Activated T-helper 1 cell treated with anti-CD3 and anti-CD28 coated beads, Interleukin-12 subunit alpha, Interleukin-12 subunit beta, Interleukin-2, Interleukin-4 antibody, amounts not matched to agents 30 ng/mL and 10 ng/mL and 1 ng/mL, durations not matched to agents 14 hours and 24 hours and 36 hours (primary cell): ENCODE measurements around the gene GSTP1. TPM values are rescaled to one million over a fixed set of nuclear protein-coding genes. Genes with fewer than 3 reads are reported as not detected.

Experiments
- DNase-seq: peaks from one replicate; pipeline ENCODE4 v3.0.0; 2021; ENCODE audit warnings: low spot score
- H3K27ac Mint-ChIP-seq: one replicate; pipeline ENCODE4 v1.8.0; 2021; ENCODE audit warnings: mild to moderate bottlenecking, mixed read lengths
- H3K27me3 Mint-ChIP-seq: one replicate; pipeline ENCODE4 v1.8.0; 2022; ENCODE audit warnings: mild to moderate bottlenecking, moderate library complexity, mixed read lengths; ENCODE audit not compliant: insufficient read depth
- H3K36me3 Mint-ChIP-seq: one replicate; pipeline ENCODE4 v1.8.0; 2021; ENCODE audit warnings: low read depth, mixed read lengths
- H3K4me1 Mint-ChIP-seq: one replicate; pipeline ENCODE4 v1.8.0; 2021; ENCODE audit warnings: low read depth, mixed read lengths
- H3K4me3 Mint-ChIP-seq: one replicate; pipeline ENCODE4 v1.8.0; 2021; ENCODE audit warnings: mild to moderate bottlenecking, moderate library complexity, mixed read lengths
- H3K9me3 Mint-ChIP-seq: one replicate; pipeline ENCODE4 v1.8.0; 2021; ENCODE audit warnings: mixed read lengths
- intact Hi-C: fragments of 100-400 bp; cut with micrococcal nuclease; formaldehyde crosslinking; loops from one replicate; pipeline ENCODE4 v1.15.1; 2024
- total RNA-seq: library from RNA; stranded (reverse); gene quantifications from 2 replicates; pipeline ENCODE4 v1.2.3, GENCODE V29; 2022

The GSTP1 gene
- total RNA-seq, 1 donor from 2014 or later, result 278 TPM

DNA sequence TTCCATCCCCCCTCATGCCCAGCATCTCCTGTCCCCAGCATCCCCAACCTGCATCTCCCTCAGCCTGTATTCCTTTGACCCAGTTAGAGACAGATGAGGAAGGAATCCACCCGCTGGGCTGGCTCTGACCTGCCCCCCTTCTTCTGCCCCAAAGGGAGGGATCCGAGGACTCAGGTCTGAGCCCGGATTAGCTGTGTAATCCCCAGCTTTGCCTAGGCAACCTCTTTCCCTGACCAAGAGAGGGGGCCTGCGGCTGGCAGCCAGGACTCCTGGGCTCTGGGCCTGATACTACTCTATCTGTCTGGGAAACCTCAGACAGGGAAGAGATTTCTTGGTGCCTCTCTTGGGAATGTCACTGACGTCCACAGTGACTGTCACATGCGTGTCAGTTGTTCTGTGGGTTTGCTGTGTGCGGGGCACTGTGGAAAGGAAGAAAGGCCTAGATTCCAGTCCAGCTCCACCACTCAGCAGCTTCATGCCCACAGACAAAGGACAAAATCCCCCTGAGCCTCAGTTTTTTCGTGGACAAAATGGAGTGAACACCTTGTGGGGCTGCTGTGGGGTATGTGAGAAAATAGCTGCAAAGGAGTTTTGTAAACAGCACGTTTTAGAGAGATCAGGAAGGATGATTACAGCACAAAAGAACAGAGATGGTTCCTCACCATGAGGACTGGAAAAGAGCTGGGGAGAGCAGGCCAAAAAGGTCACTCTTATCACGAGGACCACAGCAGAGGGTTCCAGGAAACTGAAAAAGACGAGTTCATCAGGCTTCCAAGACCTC, 21.8 kb downstream of the GSTP1 start:
- Mint-ChIP-seq H3K4me3 (peak overlapping the region; percentile 59), H3K27ac (peak overlapping the region; percentile 28)
- intact Hi-C loops, result loop anchor here (1.0 to 10.0 kb wide), 7 partner anchors 9 to 201 kb away; partner anchors contain the start of genes CDK2AP2, GSTP1, PPP1CA and RPS6KB2

DNA sequence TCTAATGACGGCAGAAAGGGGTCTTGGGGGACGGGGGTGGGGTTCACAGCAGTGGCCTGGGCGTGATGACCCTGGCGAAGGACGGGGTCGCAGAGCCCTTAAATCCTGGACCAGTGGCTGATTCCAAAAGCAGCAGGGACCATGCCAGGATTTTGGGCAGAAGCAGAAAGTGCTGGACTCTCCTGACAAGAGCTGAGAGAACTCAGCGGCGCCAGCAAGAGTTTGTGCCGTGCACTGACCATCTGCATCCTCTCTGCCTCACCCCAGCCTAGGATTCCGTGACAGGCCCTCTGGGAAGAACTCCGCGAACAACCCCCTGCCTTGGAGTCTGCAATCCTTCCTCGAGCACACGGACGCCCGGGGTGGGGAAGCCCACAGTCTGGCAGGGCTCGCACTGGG, 22.5 kb downstream of the GSTP1 start:
- Mint-ChIP-seq H3K36me3 (peaks cover 25% of the 10 kb centered on the region), H3K27me3 (peaks cover 9% of the 10 kb centered on the region), H3K4me3 (peak overlapping the region; percentile 94), H3K9me3 (no peaks in the 10 kb centered on the region), H3K4me1 (peaks cover 26% of the 10 kb centered on the region), H3K27ac (peak overlapping the region; percentile 97)
- intact Hi-C loops, result loop anchor here (1.0 to 10.0 kb wide), 7 partner anchors 8 to 201 kb away; partner anchors contain the start of genes CDK2AP2, GSTP1, PPP1CA and RPS6KB2
- no peak for DNase-seq

More for the DNA sequence above, 21.8 kb downstream of the GSTP1 start:
- H3K9me3 Mint-ChIP-seq, result no peaks in the 10 kb centered on the region
- H3K36me3 Mint-ChIP-seq, result peaks cover 20% of the 10 kb centered on the region
- no peak for DNase-seq
- H3K27me3 Mint-ChIP-seq, result peaks cover 15% of the 10 kb centered on the region
- peaks cover 30% of the 10 kb centered on the region for H3K4me1 Mint-ChIP-seq

DNA sequence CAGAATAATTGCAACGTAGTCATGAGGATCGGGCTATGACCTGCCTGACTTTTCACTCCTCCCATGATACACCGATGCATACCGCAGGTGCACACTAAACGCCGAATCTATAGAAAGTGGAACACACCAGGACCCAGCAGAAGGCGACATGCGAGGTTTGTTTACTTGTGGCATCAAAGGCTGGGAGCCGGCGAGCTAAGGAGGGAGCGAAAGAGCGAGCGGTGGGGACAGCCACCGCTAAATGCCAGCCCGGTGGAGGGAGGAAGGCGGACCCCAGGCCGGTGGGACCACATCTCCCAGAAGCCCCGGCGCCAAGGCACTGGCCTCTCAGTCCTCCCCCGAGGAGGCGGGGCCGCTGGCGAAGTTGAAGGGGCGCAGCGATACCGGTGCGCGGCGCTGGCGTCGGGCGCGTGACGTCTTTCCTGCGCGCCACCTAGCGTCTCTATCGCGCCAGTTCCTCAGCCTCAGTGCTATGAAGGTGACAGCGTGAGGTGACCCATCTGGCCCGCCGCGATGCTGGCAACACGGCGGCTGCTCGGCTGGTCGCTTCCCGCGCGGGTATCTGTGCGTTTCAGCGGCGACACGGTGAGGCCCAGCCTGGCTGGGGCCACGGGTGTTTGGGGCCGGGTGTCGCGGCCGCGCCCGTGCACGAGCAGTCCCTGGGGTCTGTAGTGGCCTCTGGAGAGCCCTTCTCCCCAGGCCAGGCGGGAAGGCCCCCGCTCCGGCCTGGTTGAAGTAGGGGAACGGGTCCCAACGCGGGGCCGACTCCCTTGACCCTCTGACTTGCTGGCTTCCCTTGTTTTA, 23.1 kb downstream of the GSTP1 start, which contains the start of gene NDUFV1:
TSS of gene NDUFV1 (plus strand) at position 445 of the 804 bp plus-strand sequence. CDS start at position 514, 69 bp downstream.
- Mint-ChIP-seq H3K36me3 (peaks cover 25% of the 10 kb centered on the region), H3K4me3 (peak within 1 kb of the TSS; percentile 94)

DNA sequence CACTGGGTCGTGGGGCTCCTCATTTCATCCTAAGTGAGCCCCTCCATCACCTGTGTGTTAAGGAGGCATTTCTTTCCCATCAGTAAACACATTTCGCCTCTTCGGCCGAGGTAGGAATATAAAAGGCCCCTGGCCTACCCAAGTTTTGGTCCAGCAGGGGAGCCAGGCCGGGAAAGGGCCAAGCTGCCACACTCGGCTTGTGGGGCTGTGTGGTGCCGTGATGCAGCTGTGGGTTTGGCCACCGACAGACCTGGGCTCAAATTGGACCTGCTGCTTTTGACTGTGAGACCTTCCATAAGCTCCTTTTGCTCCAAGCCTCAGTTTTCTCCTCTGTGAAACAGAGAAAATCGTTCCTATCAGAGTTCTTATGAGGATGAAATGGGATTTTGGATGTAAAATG, 23.9 kb downstream of the GSTP1 start:
- Mint-ChIP-seq H3K27me3 (peaks cover 7% of the 10 kb centered on the region), H3K36me3 (peaks cover 27% of the 10 kb centered on the region), H3K4me3 (peak overlapping the region; percentile 94), H3K4me1 (peaks cover 26% of the 10 kb centered on the region), H3K9me3 (no peaks in the 10 kb centered on the region), H3K27ac (peak overlapping the region; percentile 84)
- intact Hi-C loops, result loop anchor here (2.0 to 10.0 kb wide), 2 partner anchors 35 to 203 kb away; partner anchors contain the start of genes PPP1CA and TBC1D10C
- DNase-seq, result no peak

More for the DNA sequence above, 23.1 kb downstream of the GSTP1 start, which contains the start of gene NDUFV1:
- Mint-ChIP-seq H3K9me3 (no peaks in the 10 kb centered on the region), H3K27me3 (peaks cover 7% of the 10 kb centered on the region), H3K4me1 (peaks cover 26% of the 10 kb centered on the region), H3K27ac (peak within 1 kb of the TSS; percentile 97)
- intact Hi-C loops, result loop anchor here (1.0 to 10.0 kb wide), 7 partner anchors 8 to 202 kb away; partner anchors contain the start of genes CDK2AP2, GSTP1, PPP1CA and RPS6KB2
- peak; percentile 97 for DNase-seq

DNA sequence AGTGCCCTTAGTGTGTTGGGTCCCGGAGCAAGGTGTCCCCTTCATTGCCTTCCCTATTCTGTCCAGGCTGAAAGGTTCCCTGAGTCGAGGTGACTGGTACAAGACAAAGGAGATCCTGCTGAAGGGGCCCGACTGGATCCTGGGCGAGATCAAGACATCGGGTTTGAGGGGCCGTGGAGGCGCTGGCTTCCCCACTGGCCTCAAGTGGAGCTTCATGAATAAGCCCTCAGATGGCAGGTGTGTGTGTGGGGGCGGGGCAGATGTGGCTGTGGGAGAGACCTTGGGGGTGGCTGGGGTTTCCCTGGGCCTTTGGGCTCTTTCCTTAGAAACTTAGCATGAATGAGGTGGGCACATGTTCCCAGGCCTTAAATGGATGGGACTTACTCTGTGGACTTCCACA, 24.9 kb downstream of the GSTP1 start:
- peak overlapping the region; percentile 94 for H3K4me3 Mint-ChIP-seq
- no peak for DNase-seq
- H3K9me3 Mint-ChIP-seq, result no peaks in the 10 kb centered on the region
- H3K4me1 Mint-ChIP-seq, result peaks cover 32% of the 10 kb centered on the region
- intact Hi-C loops, result loop anchor here (10.0 kb wide), 1 partner anchor 204 kb away; the partner anchor contains the start of genes PPP1CA and TBC1D10C
- peaks cover 32% of the 10 kb centered on the region for H3K36me3 Mint-ChIP-seq
- H3K27ac Mint-ChIP-seq, result peak overlapping the region; percentile 48
- H3K27me3 Mint-ChIP-seq, result no peaks in the 10 kb centered on the region

DNA sequence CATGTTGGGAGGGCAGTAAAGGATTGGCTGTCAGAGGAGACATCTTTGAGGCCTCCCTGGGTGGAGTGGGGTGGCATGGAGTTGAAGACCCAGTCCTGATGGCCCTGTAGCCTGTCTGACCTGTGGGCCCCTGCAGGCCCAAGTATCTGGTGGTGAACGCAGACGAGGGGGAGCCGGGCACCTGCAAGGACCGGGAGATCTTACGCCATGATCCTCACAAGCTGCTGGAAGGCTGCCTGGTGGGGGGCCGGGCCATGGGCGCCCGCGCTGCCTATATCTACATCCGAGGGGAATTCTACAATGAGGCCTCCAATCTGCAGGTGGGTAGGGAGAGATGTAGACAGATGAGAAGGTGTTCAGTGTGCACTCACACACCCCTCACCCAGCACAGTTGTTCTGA, 25.7 kb downstream of the GSTP1 start:
- no peak for DNase-seq
- H3K4me3 Mint-ChIP-seq, result no peak overlapping the region
- intact Hi-C loops, result loop anchor here (10.0 kb wide), 1 partner anchor 205 kb away; the partner anchor contains the start of genes PPP1CA and TBC1D10C
- H3K27me3 Mint-ChIP-seq, result no peaks in the 10 kb centered on the region
- no peak overlapping the region for H3K27ac Mint-ChIP-seq
- no peaks in the 10 kb centered on the region for H3K9me3 Mint-ChIP-seq
- peaks cover 41% of the 10 kb centered on the region for H3K4me1 Mint-ChIP-seq
- peaks cover 36% of the 10 kb centered on the region for H3K36me3 Mint-ChIP-seq

DNA sequence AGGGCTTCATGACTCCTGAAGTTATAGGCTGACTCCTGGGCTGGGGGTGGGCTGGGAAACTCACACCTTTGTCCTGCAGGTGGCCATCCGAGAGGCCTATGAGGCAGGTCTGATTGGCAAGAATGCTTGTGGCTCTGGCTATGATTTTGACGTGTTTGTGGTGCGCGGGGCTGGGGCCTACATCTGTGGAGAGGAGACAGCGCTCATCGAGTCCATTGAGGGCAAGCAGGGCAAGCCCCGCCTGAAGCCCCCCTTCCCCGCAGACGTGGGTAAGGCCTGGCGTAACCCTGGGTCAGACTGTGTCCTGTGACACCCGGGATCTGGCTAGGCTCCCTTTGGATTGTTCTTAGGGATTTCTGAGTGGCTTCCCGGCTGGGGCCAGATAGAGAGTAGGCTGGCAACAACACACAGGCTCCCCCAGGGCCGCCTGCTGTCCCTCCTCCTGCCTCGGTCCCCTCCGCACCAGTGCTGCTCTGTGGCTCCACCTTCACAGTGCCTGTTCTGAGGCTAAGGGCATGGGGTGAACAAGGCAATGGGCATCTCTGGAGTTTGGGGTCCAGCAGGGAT, 26.8 kb downstream of the GSTP1 start:
- H3K27ac Mint-ChIP-seq, result no peak overlapping the region
- DNase-seq, result no peak
- no peaks in the 10 kb centered on the region for H3K27me3 Mint-ChIP-seq
- intact Hi-C loops, result no loop called here
- no peak overlapping the region for H3K4me3 Mint-ChIP-seq
- H3K4me1 Mint-ChIP-seq, result peaks cover 46% of the 10 kb centered on the region
- no peaks in the 10 kb centered on the region for H3K9me3 Mint-ChIP-seq
- peaks cover 36% of the 10 kb centered on the region for H3K36me3 Mint-ChIP-seq

DNA sequence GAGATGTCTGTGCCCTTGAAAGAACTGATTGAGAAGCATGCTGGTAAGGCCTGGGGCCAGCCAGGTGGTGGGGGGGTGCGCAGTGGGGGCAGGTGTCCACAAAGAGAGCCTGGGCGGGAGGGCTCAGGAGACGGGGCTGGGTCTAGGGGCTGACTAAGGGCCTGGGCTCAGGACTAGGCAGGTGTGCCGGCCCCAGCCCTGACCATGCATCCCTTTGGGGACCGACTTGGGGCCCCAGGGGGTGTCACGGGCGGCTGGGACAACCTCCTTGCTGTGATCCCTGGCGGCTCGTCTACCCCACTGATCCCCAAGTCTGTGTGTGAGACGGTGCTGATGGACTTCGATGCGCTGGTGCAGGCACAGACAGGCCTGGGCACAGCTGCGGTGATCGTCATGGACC, 27.6 kb downstream of the GSTP1 start:
- no peaks in the 10 kb centered on the region for H3K9me3 Mint-ChIP-seq
- peaks cover 41% of the 10 kb centered on the region for H3K4me1 Mint-ChIP-seq
- H3K36me3 Mint-ChIP-seq, result peaks cover 36% of the 10 kb centered on the region
- H3K27me3 Mint-ChIP-seq, result no peaks in the 10 kb centered on the region
- intact Hi-C loops, result no loop called here
- H3K27ac Mint-ChIP-seq, result peak overlapping the region; percentile 44
- H3K4me3 Mint-ChIP-seq, result no peak overlapping the region
- no peak for DNase-seq

DNA sequence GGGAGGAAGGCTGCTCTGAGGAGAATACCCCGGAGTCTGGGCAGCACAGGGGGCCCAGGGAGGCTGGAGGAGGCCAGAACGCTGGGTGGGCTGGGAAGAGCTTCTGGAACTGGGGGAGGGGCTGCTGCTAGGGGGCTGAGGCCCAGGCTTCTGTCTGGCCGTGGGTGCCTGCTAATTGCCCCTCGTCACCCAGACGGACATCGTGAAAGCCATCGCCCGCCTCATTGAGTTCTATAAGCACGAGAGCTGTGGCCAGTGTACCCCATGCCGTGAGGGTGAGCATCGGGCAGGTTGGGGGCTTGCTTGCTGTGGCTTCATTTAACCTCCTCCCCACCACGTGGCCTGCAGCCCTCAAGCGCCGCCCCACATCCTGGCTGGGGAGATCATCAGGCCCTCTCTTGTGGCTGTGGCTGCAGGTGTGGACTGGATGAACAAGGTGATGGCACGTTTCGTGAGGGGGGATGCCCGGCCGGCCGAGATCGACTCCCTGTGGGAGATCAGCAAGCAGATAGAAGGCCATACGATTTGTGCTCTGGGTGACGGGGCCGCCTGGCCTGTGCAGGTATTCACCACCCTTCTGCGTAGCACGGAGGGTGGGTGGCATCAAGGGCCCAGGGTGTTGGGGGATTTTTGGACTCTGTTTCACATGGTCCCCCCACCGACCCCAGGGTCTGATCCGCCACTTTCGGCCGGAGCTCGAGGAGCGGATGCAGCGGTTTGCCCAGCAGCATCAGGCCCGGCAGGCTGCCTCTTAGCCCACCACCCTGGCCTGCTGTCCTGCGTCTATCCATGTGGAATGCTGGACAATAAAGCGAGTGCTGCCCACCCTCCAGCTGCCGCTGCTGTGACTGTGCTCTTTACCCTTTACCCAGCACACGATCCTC, 28.3 kb downstream of the GSTP1 start:
- Mint-ChIP-seq H3K4me1 (peaks cover 35% of the 10 kb centered on the region), H3K36me3 (peaks cover 35% of the 10 kb centered on the region), H3K27me3 (no peaks in the 10 kb centered on the region), H3K9me3 (no peaks in the 10 kb centered on the region), H3K4me3 (no peak overlapping the region), H3K27ac (peak overlapping the region; percentile 63)
- intact Hi-C loops, result no loop called here
- no peak for DNase-seq

DNA sequence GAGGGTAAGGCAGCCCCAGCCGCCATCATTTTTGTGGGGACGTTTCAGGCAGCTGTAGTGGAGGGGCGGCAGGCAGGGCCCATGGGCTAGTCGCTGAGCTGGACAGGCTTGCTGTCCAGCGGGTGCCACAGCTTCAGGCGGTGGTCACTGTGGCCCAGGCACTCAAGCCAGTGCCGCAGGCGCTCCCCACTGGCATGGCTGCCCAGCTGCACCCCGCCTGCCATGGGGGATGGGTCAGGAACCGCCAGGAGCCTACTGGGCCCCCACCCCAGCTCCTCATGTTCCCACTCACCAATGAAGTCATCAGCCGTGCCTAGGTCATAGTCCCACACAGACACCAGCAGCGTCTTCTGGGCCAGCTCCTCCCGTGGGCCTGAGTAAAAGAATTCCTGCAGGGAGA, 29.1 kb downstream of the GSTP1 start:
- DNase-seq, result no peak
- no peak overlapping the region for H3K4me3 Mint-ChIP-seq
- H3K27me3 Mint-ChIP-seq, result no peaks in the 10 kb centered on the region
- peaks cover 35% of the 10 kb centered on the region for H3K36me3 Mint-ChIP-seq
- intact Hi-C loops, result no loop called here
- peaks cover 36% of the 10 kb centered on the region for H3K4me1 Mint-ChIP-seq
- H3K27ac Mint-ChIP-seq, result peak overlapping the region; percentile 98
- H3K9me3 Mint-ChIP-seq, result no peaks in the 10 kb centered on the region

DNA sequence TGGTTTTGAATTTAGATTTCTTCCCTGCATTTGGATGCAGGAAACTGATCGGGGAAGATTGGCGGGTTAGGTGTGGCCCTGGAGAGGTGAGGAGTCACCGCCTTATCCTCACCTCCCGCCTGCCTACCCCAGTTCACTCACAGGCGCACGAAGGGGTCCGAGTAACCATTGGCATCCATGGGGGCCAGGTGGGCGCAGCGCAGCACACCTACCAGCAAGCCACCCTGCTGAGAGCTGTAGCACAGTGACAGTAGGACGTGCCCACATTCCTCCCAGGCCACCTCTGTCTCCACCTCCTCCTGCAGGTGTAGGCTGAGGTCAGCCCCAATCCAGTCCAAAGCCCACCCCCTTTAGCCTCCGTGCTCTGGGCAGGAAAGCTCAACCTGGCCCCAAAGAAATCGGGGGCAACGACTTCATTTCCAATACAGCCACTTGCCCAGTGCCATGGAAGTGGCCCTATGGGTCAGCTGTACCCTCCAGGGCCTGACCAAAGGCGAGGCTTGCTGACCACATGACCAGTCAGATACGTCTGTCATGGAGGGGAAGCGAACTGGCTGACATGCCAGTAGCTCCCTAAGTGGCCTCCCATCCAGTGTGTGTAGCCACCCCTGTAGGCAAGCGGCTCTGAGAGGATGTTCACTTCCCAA, 29.8 kb downstream of the GSTP1 start:
- Mint-ChIP-seq H3K27me3 (no peaks in the 10 kb centered on the region), H3K4me3 (peak overlapping the region; percentile 79), H3K36me3 (peaks cover 33% of the 10 kb centered on the region), H3K4me1 (peaks cover 36% of the 10 kb centered on the region), H3K27ac (peak overlapping the region; percentile 98), H3K9me3 (no peaks in the 10 kb centered on the region)
- intact Hi-C loops, result no loop called here
- DNase-seq, result no peak
